ENCODE results near the gene MBTPS2.
A peak's percentile ranks its signal among the peaks of the same experiment; 100 is the strongest.

The MBTPS2 gene

GRCh38 chrX:21907260-21907659, 67.8 kb downstream of the MBTPS2 start:
- Mint-ChIP-seq H3K4me1 (peaks cover 30% of the 10 kb centered on the region), H3K4me3 (no peak overlapping the region), H3K27ac (no peak overlapping the region), H3K27me3 (ENCODE audit: low read depth, poor library complexity) (peaks cover under 1% of the 10 kb centered on the region), H3K36me3 (ENCODE audit: low read depth) (no peaks in the 10 kb centered on the region), H3K9me3 (no peaks in the 10 kb centered on the region)
- TF ChIP-seq, protein P1, sequence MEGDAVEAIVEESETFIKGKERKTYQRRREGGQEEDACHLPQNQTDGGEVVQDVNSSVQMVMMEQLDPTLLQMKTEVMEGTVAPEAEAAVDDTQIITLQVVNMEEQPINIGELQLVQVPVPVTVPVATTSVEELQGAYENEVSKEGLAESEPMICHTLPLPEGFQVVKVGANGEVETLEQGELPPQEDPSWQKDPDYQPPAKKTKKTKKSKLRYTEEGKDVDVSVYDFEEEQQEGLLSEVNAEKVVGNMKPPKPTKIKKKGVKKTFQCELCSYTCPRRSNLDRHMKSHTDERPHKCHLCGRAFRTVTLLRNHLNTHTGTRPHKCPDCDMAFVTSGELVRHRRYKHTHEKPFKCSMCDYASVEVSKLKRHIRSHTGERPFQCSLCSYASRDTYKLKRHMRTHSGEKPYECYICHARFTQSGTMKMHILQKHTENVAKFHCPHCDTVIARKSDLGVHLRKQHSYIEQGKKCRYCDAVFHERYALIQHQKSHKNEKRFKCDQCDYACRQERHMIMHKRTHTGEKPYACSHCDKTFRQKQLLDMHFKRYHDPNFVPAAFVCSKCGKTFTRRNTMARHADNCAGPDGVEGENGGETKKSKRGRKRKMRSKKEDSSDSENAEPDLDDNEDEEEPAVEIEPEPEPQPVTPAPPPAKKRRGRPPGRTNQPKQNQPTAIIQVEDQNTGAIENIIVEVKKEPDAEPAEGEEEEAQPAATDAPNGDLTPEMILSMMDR (IDR thresholded peaks at IDR 0.05) = no peak
- peak; percentile 10 for DNase-seq

- H3K36me3 Mint-ChIP-seq (ENCODE audit: low read depth) = no peaks in the 10 kb centered on the region
- no peak overlapping the region for H3K4me3 Mint-ChIP-seq
- no peaks in the 10 kb centered on the region for H3K9me3 Mint-ChIP-seq
- TF ChIP-seq, protein P1 (IDR thresholded peaks at IDR 0.05) = no peak
- no peak overlapping the region for H3K27ac Mint-ChIP-seq
- H3K4me1 Mint-ChIP-seq = peaks cover 13% of the 10 kb centered on the region
- H3K27me3 Mint-ChIP-seq (ENCODE audit: low read depth, poor library complexity) = peaks cover 2% of the 10 kb centered on the region
- no peak for DNase-seq
Observed at GRCh38 chrX:21911481-21911880, 72.1 kb downstream of the MBTPS2 start.

GRCh38 chrX:21912220-21912619, 72.8 kb downstream of the MBTPS2 start:
- H3K36me3 Mint-ChIP-seq (ENCODE audit: low read depth) = no peaks in the 10 kb centered on the region

GRCh38 chrX:21912989-21913388, 73.6 kb downstream of the MBTPS2 start:
- Mint-ChIP-seq H3K9me3 (peaks cover 3% of the 10 kb centered on the region), H3K36me3 (ENCODE audit: low read depth) (no peaks in the 10 kb centered on the region), H3K4me1 (peaks cover under 1% of the 10 kb centered on the region), H3K27ac (no peak overlapping the region), H3K4me3 (no peak overlapping the region), H3K27me3 (ENCODE audit: low read depth, poor library complexity) (peaks cover 5% of the 10 kb centered on the region)
- DNase-seq = no peak
- TF ChIP-seq, protein P1 (IDR thresholded peaks at IDR 0.05) = no peak

More at GRCh38 chrX:21912220-21912619, 72.8 kb downstream of the MBTPS2 start:
- TF ChIP-seq, protein P1 (IDR thresholded peaks at IDR 0.05) = no peak
- H3K27me3 Mint-ChIP-seq (ENCODE audit: low read depth, poor library complexity) = peaks cover 5% of the 10 kb centered on the region
- no peak overlapping the region for H3K4me3 Mint-ChIP-seq
- no peak for DNase-seq
- no peaks in the 10 kb centered on the region for H3K9me3 Mint-ChIP-seq
- peaks cover 8% of the 10 kb centered on the region for H3K4me1 Mint-ChIP-seq
- no peak overlapping the region for H3K27ac Mint-ChIP-seq

GRCh38 chrX:21926116-21926515, 86.7 kb downstream of the MBTPS2 start:
- no peak for DNase-seq
- Mint-ChIP-seq H3K4me3 (no peak overlapping the region), H3K4me1 (peaks cover 23% of the 10 kb centered on the region), H3K36me3 (ENCODE audit: low read depth) (no peaks in the 10 kb centered on the region), H3K27ac (no peak overlapping the region), H3K9me3 (no peaks in the 10 kb centered on the region), H3K27me3 (ENCODE audit: low read depth, poor library complexity) (peaks cover 2% of the 10 kb centered on the region)
- TF ChIP-seq, protein P1 (IDR thresholded peaks at IDR 0.05) = no peak

- peaks cover 2% of the 10 kb centered on the region for H3K27me3 Mint-ChIP-seq (ENCODE audit: low read depth, poor library complexity)
- no peak overlapping the region for H3K27ac Mint-ChIP-seq
- H3K4me3 Mint-ChIP-seq = no peak overlapping the region
- H3K9me3 Mint-ChIP-seq = no peaks in the 10 kb centered on the region
- no peak for DNase-seq
- H3K36me3 Mint-ChIP-seq (ENCODE audit: low read depth) = no peaks in the 10 kb centered on the region
- H3K4me1 Mint-ChIP-seq = peaks cover 26% of the 10 kb centered on the region
- TF ChIP-seq, protein P1 (IDR thresholded peaks at IDR 0.05) = no peak
Observed at GRCh38 chrX:21926527-21927278, 87.3 kb downstream of the MBTPS2 start.
